ENCODE measurements around the gene PYCARD.
"Not testable (repeated sequence)": the region's sequence is repeated elsewhere in the genome, so short reads cannot be mapped to it uniquely, and the experiment has no call there.

The PYCARD gene

DNA sequence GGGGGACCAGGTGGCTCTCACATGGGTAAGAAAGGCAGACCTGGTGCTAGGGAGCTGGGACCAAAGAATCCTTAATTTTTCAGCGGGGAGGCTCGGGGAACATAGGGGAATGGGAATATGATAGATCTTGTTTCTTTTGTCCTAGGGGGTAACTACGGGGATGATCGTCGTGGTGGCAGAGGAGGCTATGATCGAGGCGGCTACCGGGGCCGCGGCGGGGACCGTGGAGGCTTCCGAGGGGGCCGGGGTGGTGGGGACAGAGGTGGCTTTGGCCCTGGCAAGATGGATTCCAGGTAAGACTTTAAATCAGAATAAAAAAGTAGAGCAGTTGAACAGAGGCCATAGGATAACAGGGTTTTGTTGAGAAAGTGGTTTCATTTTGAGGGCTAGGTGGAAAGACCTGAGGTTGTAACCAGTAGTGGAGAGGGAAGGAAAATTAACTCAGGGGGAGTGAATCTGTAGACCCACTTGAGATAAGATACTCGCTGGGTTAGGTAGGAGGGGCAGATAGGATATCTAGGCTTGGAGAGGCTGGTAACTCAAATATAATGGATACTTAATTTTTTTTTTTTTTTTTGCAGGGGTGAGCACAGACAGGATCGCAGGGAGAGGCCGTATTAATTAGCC, 11.6 kb downstream of the PYCARD start:
- DNase-seq (ENCODE audit: low read depth in 2 of 2) = no peak

DNA sequence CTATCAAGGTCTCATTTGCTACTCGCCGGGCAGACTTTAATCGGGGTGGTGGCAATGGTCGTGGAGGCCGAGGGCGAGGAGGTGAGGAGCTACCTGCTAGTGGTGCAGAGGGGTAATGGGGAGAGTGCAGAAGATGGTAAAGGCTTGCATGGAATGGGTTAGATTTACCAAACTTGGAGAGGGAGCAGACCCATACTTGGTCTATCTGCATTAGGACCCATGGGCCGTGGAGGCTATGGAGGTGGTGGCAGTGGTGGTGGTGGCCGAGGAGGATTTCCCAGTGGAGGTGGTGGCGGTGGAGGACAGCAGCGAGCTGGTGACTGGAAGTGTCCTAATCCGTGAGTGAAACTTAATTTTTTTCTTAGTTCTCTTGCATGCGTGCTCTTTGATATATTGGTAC, 12.5 kb downstream of the PYCARD start:
- no peak for DNase-seq (ENCODE audit: low read depth in 2 of 2)

DNA sequence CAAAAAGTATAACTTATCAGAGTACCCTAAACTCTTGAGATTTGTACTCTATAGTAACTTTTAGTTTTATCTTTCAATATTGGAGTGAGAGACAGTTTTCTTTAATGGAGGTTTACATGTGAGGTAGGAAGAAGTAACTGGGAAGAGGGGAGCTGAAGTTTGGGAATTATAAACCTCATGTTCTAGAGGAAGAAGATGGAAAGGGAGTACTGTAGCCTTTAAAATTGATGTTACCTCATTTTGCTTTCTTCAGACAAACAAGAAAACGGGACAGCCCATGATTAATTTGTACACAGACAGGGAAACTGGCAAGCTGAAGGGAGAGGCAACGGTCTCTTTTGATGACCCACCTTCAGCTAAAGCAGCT, 13.2 kb downstream of the PYCARD start:
- DNase-seq (ENCODE audit: low read depth in 2 of 2) = no peak

DNA sequence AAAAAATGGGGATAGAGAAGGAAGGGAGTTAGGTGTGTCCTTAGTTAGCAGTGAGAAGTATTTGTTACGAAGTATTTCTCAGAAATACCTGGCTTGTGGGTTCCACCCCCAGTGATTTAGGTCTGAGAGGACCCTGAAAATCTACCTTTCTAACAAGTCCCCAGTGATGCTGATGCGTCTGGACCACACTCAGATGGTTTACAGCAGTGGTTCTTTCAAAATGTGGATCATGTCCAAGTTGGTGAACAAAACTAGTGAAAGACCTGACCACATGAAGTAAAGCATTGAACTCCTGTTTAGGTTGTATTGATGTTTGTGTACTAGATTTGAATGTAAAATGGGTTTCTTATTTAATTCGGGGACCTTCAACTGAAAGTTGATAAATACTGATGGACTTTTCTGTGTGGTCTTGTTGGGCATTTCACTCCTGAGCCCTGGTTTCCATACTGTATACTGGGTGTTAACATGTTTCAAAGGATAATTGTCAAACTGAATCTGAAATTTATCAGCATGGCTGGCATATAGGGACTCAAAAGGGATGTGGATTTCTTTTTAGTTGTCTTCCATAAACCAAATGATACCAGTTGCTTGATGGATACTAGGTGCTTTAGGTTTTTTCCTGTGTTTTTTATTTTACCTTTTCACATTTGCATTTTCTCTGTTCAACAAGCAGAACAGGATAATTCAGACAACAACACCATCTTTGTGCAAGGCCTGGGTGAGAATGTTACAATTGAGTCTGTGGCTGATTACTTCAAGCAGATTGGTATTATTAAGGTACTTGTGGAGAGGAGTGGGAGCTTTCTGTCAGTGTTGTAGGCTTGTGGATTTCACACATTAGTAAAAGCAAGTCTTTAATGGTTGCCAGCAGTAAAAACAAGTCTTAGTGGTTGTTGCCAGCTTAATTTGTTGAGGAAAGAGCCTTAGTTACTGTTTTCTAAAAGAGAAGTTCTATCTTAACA, 13.8 kb downstream of the PYCARD start:
- no peak for DNase-seq (ENCODE audit: low read depth in 2 of 2)

DNA sequence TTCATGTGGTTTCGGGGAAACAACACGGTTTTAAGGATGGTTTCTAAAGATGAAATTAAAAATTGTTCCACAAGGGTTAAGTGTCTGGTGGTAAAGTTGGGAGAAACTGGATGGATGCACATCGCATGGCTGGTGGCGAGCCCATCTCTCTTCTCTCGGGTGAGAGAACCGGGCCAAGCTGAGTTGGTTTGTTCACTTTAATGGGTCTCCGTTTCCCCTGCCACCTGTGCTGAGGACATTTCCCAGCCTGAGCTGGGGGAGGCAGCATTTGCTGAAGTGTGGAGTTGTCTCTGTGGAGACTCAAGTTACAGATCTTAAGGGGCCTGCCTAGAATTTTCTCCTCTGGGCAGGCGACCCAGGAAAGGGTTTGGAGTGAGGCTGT, 14.8 kb downstream of the PYCARD start:
- DNase-seq (ENCODE audit: low read depth in 2 of 2) = no peak

DNA sequence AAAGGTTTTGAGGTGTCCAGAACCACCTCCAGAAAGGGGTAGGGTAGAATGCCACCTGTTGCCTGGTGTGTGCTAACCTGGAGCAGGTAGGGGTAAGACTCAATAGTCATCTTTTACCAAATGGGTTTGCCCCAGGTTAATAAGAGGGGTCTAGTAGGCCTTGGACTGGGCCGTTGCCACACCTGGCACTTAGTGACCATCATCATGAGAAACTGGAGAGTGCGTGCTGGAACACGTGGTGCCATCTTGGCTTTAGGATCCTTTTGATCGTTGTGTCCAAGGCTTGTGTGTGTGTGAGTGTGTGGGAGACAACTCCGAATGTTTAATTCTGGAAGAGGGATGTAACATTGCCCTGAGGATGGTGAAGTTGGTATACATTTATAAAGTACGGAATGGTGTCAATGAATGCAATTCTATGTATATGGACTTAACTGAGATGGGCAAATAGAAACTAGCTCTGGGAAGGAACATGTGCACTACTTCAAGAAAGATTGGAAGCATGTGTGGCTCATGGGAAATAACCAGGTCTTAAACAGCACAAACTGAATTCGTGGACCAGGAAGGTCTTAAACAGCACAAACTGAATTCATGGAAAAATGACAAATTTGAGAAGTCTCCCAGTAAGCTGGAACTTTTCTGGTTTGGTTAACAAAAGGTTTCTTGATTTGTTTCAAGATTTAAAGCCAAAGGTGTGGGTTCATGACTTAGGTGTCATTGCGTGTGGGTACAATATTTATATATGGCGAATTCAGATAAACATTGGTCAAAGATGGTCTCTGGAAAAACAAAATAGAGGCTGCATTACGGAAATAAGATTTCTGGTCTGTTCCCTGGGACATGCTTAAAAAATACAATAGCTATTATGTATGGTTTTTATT, 15.4 kb downstream of the PYCARD start:
- no peak for DNase-seq (ENCODE audit: low read depth in 2 of 2)

DNA sequence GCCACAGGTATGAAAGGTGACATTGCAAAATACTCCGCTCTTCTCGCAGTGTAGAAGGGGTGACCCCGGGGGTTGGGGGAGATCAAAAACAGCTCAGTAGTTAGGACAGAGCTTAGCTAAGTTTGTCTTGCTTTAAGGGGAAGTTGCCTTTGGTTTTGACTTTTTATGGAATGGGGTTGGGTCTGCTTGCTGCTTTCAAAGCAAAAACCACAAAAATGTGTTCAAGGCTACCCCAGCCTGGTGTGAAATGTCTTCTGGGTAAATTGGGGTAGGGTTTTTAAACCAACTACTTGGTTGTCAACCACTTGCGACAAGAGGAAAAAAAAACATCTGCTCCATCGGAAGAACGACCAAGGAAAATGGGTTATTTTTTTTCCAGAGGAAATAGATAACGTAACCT, 16.4 kb downstream of the PYCARD start:
- no peak for DNase-seq (ENCODE audit: low read depth in 2 of 2)

DNA sequence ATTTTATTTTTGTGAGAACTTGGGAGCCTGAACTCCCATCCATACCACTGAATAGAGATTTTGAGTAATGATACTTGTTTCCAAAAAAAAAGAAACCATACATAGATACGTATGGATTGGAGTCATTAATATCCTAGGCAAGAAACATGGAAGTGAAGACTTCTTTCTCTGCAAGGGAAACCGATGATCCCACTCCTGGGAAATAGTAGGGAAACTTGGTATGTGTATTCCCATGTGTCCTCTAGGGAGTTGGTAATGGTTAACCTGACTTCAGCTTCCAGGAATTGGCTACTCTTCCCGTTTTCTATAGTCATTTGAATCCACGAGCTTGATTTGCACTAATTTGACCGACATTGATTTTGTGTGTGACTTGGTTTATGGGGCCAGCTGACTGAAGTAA, 17.2 kb downstream of the PYCARD start:
- DNase-seq (ENCODE audit: low read depth in 2 of 2) = no peak

DNA sequence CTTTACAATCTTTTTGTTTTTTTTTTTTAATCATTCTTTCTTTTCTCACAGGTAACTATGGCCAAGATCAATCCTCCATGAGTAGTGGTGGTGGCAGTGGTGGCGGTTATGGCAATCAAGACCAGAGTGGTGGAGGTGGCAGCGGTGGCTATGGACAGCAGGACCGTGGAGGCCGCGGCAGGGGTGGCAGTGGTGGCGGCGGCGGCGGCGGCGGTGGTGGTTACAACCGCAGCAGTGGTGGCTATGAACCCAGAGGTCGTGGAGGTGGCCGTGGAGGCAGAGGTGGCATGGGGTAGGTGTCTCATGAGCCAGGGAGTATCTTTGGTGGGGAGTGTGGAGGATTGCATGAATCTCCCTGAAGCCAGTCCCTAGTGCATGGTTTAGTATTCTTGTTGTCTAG, 17.7 kb downstream of the PYCARD start:
- no peak for DNase-seq (ENCODE audit: low read depth in 2 of 2)

DNA sequence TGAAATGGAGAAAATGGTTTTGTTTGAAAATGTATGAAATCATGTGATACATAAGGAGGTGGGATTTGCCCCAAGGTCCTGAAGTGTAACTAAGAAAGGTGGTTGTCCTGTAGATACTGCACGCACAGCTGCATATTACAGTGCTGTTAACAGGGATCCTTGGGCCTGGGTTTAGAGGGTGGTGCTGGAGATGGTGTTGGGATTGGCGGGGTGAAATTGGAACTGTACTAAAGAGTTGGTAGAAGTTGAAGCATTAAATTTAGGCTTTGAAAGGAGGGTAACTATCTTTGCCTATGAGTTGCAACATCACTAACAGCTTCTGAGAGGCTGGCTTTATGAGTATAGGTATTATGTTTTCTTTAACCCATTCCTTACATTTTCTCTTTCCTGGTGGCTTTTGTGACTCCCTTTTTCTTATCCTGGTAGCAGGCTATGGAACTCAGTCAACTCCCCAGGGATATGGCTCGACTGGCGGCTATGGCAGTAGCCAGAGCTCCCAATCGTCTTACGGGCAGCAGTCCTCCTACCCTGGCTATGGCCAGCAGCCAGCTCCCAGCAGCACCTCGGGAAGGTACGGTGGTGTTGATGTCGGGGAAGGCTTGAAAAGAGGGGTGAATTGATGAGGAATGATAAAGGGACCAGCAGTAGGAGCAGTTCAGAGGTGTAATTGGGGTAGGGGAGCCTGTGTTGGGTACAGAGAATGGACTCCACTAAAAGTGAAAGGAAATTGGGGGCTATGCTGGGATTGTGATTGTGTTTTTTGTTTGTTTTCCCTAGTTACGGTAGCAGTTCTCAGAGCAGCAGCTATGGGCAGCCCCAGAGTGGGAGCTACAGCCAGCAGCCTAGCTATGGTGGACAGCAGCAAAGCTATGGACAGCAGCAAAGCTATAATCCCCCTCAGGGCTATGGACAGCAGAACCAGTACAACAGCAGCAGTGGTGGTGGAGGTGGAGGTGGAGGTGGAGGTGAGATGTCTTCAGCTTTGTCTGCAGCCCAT, 18.8 kb downstream of the PYCARD start:
- no peak for DNase-seq (ENCODE audit: low read depth in 2 of 2)

DNA sequence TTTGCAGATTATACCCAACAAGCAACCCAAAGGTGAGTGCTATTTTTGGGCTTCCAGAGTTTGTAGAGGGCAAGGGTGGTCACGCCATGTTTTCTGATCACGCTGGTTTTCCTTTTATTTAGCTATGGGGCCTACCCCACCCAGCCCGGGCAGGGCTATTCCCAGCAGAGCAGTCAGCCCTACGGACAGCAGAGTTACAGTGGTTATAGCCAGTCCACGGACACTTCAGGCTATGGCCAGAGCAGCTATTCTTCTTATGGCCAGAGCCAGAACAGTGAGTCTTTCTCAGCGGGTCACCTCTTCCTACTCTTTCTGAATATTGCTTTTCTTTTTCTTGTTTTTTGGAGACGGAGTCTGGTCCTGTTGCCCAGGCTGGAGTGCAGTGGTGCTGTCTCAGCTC, 20.2 kb downstream of the PYCARD start:
- DNase-seq (ENCODE audit: low read depth in 2 of 2) = no peak

DNA sequence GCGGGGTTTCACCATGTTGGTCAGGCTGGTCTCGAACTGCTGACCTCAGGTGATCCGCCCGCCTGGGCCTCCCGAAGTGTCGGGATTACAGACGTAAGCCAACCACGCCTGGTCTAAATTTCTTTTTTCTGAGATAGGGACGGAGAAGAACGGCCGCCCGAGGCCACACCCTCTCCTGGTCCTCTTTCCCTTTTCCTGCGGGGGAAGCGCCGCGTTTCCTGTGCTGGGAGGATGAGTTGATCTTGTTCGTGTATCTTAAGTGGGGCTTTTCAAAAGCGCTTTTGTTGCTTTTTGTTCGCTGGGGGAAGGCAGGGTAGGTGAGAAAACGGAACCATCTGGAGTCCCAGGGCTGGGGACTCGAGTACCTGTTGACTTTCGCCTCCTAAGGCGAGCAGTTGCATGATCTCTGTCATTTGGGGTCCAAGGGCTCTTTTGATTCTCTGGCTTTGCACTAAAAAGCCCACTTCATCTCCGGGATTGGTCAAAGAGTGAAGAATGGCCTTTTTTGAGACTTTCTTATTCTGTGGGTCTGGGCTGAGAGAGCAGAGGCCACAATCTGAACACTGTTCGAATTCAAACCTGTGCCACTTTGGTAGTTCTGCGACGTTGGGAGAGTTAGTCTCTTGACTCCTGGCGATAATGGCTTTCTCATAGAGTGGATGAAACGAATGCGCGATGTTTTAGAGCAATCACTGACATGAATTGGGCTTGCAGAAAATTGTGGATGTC, 21.3 kb downstream of the PYCARD start:
- no peak for DNase-seq (ENCODE audit: low read depth in 2 of 2)

DNA sequence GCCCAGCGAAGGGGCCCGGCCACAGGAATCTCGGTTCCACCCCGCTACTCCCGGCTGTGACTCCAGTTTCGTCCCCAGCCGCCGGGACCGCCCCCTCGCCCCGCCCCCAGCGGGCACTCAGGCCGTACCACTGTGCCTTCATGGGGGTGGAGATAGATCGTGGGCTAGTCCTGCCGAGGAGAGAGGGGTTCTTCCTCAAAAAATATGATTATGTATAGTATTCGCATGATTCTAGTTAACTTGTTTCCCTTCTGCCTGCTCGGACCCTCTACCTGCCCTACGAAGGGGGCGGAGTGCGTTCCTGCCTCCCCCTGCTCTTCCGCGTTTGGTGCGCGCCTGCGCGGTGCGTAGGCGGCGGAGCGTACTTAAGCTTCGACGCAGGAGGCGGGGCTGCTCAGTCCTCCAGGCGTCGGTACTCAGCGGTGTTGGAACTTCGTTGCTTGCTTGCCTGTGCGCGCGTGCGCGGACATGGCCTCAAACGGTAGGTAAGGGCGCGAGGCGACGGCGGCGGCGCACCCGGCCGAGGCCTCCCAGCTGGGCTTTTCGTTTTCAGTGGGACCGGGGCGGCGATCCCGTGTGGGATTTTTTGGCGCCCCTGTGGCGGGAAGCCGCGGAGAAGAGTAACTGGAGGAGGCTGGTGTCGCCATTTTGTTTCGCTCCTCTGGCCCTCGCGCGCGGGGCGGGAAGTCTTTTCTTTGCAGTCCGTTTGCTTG, 22.7 kb downstream of the PYCARD start, which contains the start of gene FUS:
Gene FUS, plus strand, starts transcription at position 393 of the 713 bp plus-strand sequence. Its CDS starts 76 bp downstream, at position 469.
- peak; percentile 85 to 86 for DNase-seq (ENCODE audit: low read depth in 2 of 2)

DNA sequence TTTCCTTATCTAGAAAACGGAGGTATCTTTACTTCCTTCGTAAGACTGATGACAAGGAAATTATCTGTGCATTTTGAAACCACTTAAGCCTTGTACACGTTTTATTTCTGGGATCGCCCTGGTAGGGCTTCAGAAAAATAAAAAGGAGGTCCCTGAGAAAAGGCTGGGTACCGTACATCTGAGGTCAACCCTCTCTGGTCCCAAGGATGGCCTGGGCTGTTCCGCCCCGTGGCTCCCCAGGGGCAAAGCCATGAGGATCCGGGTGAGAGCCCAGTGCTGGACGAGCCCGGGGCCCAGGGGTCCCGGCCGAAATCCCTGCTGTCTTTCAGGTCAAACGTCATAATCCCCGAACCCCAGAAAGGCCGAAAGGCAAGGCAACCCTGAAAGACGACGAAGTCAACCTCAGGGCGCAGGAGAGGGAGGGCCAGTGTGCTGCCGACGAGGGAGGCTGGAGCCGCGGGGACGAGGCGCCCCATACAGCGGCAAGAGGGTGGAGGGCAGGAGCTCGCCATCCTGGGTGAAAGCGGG, 23.3 kb downstream of the PYCARD start:
- DNase-seq (ENCODE audit: low read depth in 2 of 2) = no peak

DNA sequence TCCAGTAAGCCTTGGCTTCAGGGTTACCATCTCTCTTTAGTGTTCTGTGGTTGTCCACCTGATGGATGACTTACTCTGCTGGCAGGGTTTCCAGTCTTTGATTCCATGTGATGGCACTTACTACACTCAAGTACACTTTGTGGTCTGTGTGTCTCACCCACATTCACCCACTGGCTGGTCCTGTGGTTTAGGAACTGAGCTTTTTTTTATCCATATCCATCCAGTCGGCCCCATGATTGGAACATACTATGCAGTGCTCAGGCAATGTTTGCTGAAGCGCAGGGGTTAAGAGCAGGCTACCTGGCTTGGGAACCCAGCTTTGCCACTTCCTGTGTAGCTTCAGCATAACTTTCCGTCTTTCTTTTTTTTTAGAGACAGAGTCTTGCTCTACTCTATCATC, 25.4 kb downstream of the PYCARD start:
- no peak for DNase-seq (ENCODE audit: low read depth in 2 of 2)

DNA sequence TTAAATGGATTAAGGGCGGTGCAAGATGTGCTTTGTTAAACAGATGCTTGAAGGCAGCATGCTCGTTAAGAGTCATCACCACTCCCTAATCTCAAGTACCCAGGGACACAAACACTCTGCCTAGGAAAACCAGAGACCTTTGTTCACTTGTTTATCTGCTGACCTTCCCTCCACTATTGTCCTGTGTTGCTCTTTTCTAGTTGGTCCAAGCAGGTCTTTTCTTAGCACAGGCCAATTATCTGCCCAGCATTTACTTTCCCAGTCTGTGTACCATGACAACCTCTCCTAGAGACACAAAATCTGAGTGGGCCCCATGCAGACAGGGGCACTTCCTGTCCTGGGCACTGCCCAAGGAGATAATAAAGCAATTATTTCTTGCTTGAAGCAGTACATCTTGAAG, 32.5 kb downstream of the PYCARD start:
- DNase-seq (ENCODE audit: low read depth in 2 of 2) = not testable (repeated sequence)

DNA sequence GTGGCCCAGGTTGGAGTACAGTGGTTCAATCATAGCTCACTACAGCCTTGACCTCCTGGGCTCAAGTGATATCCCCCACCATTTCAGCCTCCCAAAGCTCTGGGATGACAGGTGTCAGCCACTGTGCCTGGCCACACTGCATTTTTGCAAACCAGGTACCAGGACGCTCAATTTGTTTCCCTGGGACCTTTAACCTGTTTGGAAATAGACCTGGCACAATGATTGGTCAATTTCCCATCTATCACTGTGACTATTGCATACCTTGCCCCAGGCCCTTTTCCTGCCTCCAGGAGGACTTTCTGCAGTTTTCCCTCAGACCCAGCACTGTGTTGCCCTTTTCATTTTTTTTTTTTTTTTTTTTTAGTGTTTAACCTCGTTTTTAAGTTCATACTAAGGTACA, 33.7 kb downstream of the PYCARD start:
- no peak for DNase-seq (ENCODE audit: low read depth in 2 of 2)

DNA sequence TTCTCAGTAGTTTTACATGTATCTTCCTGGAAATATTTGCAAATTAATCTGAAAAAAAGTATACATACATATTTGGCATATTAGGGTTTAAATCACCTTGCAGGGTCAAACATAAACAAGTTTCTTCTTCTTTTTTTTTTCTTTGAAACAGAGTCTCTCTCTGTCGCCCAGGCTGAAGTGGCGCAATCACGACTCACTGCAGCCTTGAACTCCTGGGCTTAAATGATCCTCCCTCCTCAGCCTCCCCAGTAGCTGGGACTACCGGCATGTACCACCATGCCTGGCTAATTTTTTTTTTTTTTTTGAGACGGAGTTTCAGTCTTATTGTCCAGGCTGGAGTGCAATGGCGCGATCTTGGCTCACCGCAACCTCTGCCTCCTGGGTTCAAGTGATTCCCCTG, 35.2 kb downstream of the PYCARD start:
- DNase-seq (ENCODE audit: low read depth in 2 of 2) = no peak

DNA sequence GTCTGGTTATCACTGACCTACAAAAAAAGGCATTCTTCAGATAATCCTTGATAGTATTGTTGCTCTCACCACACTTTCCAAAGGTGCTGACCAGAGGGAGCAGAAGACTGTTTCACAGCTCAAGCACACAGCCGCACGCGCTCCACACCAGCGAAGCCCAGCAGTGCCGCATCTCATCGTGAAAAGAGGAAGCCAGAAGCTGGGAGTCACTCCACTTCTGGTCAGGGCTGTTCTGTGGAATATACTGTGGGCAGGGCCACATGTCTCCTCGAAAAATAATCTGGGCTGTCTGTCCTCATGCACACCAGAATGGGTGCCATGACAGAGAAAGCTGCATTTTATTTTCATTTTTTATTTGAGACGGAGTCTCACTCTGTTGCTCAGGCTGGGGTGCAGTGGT, 45.4 kb downstream of the PYCARD start:
- no peak for DNase-seq (ENCODE audit: low read depth in 2 of 2)

All from activated CD4-positive, alpha-beta T cell treated with anti-CD3 and anti-CD28 coated beads for 24 hours (primary cell).